HG02623 (cell line): ENCODE data around the gene BNC2.

Experiments
- ATAC-seq: cut with Tn5 transposase; IDR thresholded peaks from one replicate; pipeline ENCODE4 v1.9.1; 2021; ENCODE audit warnings: moderate library complexity; ENCODE audit not compliant: unreplicated experiment

BNC2 gene

GRCh38 chr9:16680975-16681651, 189.4 kb downstream of the BNC2 start:
- no peak for ATAC-seq

- no peak for ATAC-seq
These were observed 189.9 kb downstream of the BNC2 start for GRCh38 chr9:16680541-16680940.

DNA sequence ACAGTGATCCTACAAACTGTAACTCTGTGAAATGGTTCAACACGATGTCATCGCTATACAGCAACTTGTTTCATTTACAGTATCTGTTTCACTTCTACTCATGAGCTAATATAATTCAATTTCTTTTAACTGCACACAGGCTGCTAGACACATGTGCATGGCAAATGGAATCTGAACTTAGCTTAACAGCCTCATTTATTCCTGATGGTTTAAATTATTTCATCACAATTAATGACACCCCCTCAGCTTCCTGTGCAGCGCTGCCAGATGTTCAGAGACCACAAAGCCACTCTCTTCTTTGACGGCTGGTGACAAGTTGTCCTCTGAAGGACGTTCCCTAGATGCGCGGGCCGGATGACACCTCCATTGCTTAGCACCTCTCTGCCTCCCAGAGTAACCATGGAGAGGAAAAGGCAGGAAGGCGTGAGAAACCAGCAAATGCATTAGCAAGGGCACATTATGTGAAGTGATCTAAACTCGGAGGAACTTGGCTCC, 191.1 kb downstream of the BNC2 start:
- no peak for ATAC-seq

DNA sequence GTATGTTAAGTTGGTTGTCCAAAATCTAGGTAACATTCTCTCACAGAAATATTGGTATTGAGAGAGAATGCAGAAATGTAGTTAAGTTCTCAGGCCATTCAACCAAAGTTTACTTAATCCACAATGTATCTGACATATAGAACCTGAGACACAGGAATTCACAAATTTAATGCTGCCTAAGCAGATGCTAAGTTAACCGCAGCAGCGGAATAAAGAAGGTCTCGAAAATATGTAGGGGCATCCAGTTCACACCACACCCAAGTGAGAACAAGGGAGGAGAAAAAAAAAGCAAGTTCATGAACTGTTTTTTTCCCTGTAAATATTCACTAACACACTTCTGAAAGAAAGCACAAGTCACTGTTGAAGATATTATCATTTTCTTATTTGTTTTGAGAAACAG, 194.0 kb downstream of the BNC2 start:
- no peak for ATAC-seq

GRCh38 chr9:16675131-16675530, 195.3 kb downstream of the BNC2 start:
- ATAC-seq = no peak

GRCh38 chr9:16673171-16673570, 197.3 kb downstream of the BNC2 start:
- no peak for ATAC-seq

- ATAC-seq = no peak
These were observed 198.0 kb downstream of the BNC2 start for GRCh38 chr9:16672501-16672900.

GRCh38 chr9:16671591-16672137, 198.8 kb downstream of the BNC2 start:
- ATAC-seq = no peak

- no peak for ATAC-seq
These were observed 199.7 kb downstream of the BNC2 start for GRCh38 chr9:16670791-16671190.

GRCh38 chr9:16668734-16669295, 201.7 kb downstream of the BNC2 start:
- ATAC-seq = no peak

- no peak for ATAC-seq
These were observed 206.3 kb downstream of the BNC2 start for GRCh38 chr9:16664211-16664610.

DNA sequence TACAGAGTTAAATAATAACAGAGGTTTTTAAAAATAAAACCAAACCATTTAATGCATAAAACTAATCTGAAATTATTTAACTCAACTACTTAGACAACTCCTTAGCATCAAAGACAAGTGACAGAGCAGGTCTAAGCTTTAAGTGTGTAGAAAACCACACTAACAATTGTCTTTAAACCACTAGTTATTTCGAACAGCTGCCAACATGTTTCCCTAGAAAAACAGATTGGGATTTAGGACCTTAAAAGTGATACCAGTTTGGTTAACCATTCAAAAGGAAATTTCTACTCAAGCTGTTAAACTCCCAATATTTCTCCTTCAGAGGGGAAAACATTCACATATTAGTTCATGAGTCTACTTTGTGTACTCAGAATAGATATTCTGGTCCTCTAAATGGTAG, 208.7 kb downstream of the BNC2 start:
- ATAC-seq = no peak

DNA sequence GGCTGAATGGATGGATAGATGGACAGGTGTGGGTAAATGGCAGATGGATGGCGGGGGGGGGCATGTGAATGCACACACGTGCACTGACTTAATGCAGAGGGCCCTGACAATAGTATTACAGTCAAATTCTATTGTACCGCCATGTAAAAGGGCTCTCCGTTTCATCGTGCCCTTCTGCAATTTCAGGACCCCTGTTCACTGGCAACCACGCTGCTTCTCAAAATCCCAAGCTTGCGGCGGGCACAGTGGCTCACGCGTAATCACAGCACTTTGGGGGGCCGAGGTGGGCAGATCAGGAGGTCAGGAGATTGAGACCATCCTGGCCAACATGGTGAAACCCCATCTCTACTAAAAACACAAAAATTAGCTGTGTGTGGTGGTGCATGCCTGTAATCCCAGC, 211.4 kb downstream of the BNC2 start:
- ATAC-seq = no peak

DNA sequence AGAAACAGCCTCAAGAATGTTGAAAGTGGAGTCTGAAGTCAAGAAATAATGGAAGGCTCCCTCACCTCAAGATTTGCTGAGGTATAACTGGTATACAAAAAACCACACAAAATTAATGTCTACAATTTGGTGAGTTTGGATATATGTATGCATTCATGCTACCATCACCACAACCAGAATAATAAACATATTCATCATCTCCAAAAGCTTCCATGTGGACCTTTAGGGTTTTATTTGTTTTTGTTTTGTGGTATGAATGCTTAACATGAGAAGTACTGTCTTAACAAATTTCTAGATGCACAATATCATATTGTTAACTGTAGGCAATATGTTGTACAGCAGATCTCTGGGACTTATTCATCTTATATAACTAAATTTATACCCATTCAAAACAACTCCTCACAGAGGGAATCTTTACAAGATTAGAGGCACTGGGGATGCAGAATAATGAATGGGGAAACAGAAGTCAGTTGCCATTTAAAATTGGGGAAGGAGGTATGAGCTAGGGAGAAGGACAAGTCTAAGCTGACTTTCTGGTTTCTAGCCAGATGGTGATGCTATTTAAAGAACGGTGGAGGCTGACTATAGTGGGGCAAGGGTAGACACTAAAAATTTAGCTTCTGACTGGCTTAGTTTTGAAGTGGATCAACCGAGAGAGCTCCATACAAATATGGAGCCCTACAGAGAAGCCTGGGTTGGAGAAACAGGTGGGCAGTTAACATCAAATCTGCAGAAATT, 213.9 kb downstream of the BNC2 start:
- ATAC-seq = no peak

DNA sequence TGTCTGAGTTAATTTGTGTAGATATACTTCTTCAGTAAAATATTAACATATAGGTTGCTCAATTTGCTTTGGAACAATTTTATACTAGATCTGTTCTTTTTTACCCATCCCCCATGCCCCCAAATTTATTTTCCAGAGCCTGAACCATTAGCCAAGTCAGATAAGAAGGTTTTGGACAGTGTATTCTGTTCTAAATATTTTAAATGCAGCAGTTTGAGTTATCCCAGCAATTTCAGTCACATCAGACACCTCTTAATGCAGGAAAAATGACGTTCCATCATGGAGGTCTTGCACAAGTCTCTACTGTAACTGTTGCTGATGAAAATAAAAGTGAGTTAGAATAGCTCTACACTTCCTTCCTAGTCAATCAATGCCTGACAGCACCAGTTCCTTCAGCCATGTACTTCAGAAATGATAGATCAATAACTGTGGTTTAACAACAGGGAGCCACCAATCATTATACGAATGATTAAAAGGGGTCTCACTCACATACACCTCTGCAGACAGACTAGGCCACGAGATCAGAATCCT, 215.8 kb downstream of the BNC2 start:
- ATAC-seq = no peak

DNA sequence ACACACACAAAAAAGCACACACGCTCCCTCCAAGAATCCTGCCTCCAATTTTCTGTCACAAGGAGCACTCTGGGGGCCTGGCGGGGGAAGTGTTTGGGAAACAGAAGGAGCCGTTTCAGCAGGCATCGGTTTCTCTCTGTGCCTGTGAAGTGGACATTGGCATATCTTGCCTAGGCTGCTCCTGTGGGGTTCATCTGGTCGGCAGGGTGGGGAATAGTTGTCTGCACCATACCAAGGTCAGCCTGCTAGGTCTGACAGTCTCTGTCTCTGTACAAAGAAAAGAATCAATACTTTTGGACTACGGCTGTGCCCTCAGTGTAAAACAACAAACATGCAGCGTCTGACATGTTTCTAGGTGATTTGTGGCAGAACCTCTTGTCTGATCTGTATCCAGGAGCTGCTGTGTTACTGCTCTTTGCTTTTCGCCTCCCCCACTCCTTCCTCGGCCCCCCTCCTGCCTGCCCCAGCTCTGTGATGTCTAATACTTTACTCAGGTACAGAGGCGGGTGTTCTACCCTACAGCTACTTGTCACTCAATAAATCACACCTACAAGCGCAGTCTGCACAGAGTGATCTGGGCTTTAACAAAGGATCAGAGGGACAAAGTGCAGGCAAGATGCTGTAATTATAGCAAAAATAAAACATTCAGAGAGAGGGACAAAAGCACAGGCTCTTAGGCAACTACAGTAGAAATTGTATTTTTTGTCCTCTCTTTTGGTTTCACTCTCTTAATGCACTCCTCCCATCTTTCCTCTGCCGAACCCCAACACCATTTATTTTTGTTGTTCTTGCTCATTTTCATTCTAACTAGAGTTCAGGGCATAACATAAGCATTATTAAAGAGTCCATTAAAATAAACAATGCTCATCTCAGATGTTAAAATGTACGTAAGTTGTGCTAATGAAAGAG, 216.7 kb downstream of the BNC2 start:
- no peak for ATAC-seq

DNA sequence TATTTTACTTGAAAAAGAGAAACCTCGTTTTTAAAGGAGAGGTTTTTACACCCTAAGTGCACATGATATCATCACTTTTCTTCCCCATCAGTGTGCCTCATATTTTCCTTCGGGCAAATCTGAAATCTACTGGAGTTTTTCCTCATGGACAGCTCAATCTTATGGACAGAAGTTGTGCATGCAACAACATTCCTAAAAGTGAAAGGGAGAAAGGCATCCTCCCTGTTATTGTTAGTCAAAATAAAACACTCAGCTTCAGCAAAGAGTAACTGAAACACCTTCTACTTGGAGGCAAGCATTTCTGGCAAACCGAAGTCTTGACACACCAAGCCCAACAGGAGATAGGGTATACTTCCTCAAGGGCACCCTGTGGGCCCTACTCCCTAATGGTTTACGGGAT, 217.9 kb downstream of the BNC2 start:
- ATAC-seq = no peak

GRCh38 chr9:16651446-16651964, 219.0 kb downstream of the BNC2 start:
- ATAC-seq = no peak

GRCh38 chr9:16645970-16646369, 224.5 kb downstream of the BNC2 start:
- no peak for ATAC-seq

DNA sequence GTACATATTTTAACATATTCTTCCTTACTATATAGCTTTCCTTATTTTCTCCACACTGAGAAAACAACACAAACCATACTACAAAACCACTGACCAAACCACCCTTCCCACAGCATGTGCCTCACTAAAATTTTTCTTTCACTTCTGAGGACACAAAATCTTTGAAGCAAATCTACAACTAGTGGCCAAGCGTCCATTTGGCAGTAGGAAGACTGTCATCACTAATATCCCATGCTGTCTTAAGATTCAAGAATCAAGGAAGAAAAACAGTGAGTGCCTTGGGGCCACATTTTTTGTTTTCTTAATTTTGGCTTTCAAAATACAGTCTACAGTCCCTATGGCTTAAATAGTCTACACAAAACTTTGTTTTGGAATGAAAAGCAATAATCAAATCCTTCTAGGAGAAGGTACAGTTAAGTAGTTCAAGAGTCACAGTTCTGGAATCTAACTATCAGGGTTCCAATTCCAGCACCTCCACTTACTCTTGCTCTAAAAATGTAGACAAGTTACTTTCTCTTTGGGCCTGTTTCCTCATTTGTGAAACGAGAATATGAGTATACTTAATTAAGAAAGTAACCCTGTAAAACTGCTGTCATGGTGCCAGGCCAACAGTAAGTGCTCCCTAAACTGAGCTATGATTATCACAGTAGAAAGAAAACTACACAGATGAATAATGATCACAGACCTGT, 227.9 kb downstream of the BNC2 start:
- ATAC-seq = no peak
